Body of pancreas (tissue), 4 donors: ENCODE data around the gene FAM222B. TPM values are rescaled to one million over a fixed set of nuclear protein-coding genes. Genes with fewer than 3 reads are reported as not detected.

Experiments
- ATAC-seq: fragments of 150-250 bp; one replicate; pipeline ENCODE4 v1.9.1; 2016
- DNase-seq, 4 donors: peaks; one replicate each; pipeline ENCODE4 v3.0.0-alpha.2; 2019
- H3K27ac ChIP-seq, 4 donors: fragments of 200-600 bp; sonication (generic); 1 replicate in 3 of 4; 2 replicates in 1 of 4; pipeline versions ENCODE4 v1.5.1 to v1.6.1; 2016 to 2019; ENCODE audit warnings: mild to moderate bottlenecking in 1 of 4, mixed read lengths in 1 of 4, moderate library complexity in 1 of 4
- H3K27me3 ChIP-seq, 2 donors: fragments of 200-600 bp; sonication (generic); one replicate each; pipeline ENCODE4 v1.6.0; 2016; ENCODE audit warnings: mild to moderate bottlenecking in 1 of 2
- H3K36me3 ChIP-seq, 2 donors: fragments of 200-600 bp; sonication (generic); replicated peaks in 1 of 2; 2 replicates each; pipeline ENCODE4 v1.5.1; 2016; ENCODE audit warnings: low read depth in 2 of 2; ENCODE audit not compliant: insufficient read depth in 1 of 2
- H3K4me1 ChIP-seq: fragments of 200-600 bp; sonication (generic); one replicate; pipeline ENCODE4 v1.6.0; 2016
- H3K4me3 ChIP-seq, 2 donors: fragments of 200-600 bp; sonication (generic); 1 replicate in 1 of 2; 2 replicates in 1 of 2; pipeline ENCODE4 v1.5.1; 2016 to 2019
- H3K9me3 ChIP-seq, 3 donors: fragments of 200-600 bp; sonication (generic); 1 replicate in 2 of 3; 2 replicates in 1 of 3; pipeline ENCODE4 v1.5.1; 2016
- POLR2A ChIP-seq, 3 donors: fragments of 450-650 bp; IDR thresholded peaks; one replicate each; pipeline ENCODE4 v1.6.1; 2016; ENCODE audit warnings: antibody characterized with exemption in 3 of 3, mild to moderate bottlenecking in 2 of 3
- WGBS, 2 donors: methylation state at CpG; one replicate each; pipeline ENCODE4 v1.1.5; 2017; 5-methylcytosine and 5-hydroxymethylcytosine counted together
- intact Hi-C: fragments of 100-400 bp; cut with DNase I; formaldehyde crosslinking; loops from one replicate; pipeline ENCODE4 v1.15.1; 2023
- total RNA-seq, 2 donors: library from RNA; depleted of rRNA; stranded (reverse); fragments of >200 nt; gene quantifications; one replicate each; pipeline ENCODE4 v1.1.0, GENCODE V29; 2016
- TF ChIP-seq, protein P1 (sequence below), 7 experiments: fragments of 450-650 bp in 4 of 7; fragments of 200-600 bp in 3 of 7; sonication (generic) in 3 of 7; IDR thresholded peaks; one replicate each; pipeline ENCODE4 v1.5.1; 2016 to 2019; ENCODE audit warnings: antibody characterized with exemption in 7 of 7

FAM222B gene
- total RNA-seq, 2 donors from 2014 or later, result 9.9 to 15.3 TPM

GRCh38 chr17:28748852-28749515 is 93.6 kb downstream of the FAM222B start:
- 10 to 53% methylated on average over 4 to 18 of the region's 18 CpGs for WGBS, 2 donors
- peak in 1 of 3 donors; percentile 4 for TF ChIP-seq POLR2A (IDR thresholded peaks at IDR 0.05)
- TF ChIP-seq, protein P1, sequence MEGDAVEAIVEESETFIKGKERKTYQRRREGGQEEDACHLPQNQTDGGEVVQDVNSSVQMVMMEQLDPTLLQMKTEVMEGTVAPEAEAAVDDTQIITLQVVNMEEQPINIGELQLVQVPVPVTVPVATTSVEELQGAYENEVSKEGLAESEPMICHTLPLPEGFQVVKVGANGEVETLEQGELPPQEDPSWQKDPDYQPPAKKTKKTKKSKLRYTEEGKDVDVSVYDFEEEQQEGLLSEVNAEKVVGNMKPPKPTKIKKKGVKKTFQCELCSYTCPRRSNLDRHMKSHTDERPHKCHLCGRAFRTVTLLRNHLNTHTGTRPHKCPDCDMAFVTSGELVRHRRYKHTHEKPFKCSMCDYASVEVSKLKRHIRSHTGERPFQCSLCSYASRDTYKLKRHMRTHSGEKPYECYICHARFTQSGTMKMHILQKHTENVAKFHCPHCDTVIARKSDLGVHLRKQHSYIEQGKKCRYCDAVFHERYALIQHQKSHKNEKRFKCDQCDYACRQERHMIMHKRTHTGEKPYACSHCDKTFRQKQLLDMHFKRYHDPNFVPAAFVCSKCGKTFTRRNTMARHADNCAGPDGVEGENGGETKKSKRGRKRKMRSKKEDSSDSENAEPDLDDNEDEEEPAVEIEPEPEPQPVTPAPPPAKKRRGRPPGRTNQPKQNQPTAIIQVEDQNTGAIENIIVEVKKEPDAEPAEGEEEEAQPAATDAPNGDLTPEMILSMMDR (IDR thresholded peaks at IDR 0.05), result no peak
- intact Hi-C loops, result no loop called here
- Histone ChIP-seq H3K9me3 (no peaks in the 10 kb centered on the region), H3K27me3 (no peaks in the 10 kb centered on the region), H3K36me3 (peaks cover 0 to 7% of the 10 kb centered on the region in 2 donors), H3K4me3 (no peak overlapping the region), H3K27ac (peak overlapping the region in 3 of 4 donors; percentile 33 to 98 (median 94)), H3K4me1 (peaks cover 58% of the 10 kb centered on the region)
- DNase-seq (peak in 2 of 4 donors; percentile 41 to 52), ATAC-seq (no peak)

GRCh38 chr17:28747801-28748750 is 94.5 kb downstream of the FAM222B start:
- ATAC-seq (no peak), DNase-seq (peak in 2 of 4 donors; percentile 19 to 22)
- intact Hi-C loops, result no loop called here
- H3K36me3 ChIP-seq, result peaks cover 0 to 7% of the 10 kb centered on the region in 2 donors
- H3K27me3 ChIP-seq, result no peaks in the 10 kb centered on the region
- no peak for TF ChIP-seq POLR2A (IDR thresholded peaks at IDR 0.05)
- TF ChIP-seq, protein P1 (IDR thresholded peaks at IDR 0.05), result no peak
- H3K27ac ChIP-seq, result peak overlapping the region; percentile 93 to 98 (median 94)
- H3K9me3 ChIP-seq, result no peaks in the 10 kb centered on the region
- H3K4me3 ChIP-seq, result no peak overlapping the region
- WGBS, 2 donors, result 54 to 70% methylated on average over 9 to 18 of the region's 18 CpGs
- peaks cover 64% of the 10 kb centered on the region for H3K4me1 ChIP-seq

DNA sequence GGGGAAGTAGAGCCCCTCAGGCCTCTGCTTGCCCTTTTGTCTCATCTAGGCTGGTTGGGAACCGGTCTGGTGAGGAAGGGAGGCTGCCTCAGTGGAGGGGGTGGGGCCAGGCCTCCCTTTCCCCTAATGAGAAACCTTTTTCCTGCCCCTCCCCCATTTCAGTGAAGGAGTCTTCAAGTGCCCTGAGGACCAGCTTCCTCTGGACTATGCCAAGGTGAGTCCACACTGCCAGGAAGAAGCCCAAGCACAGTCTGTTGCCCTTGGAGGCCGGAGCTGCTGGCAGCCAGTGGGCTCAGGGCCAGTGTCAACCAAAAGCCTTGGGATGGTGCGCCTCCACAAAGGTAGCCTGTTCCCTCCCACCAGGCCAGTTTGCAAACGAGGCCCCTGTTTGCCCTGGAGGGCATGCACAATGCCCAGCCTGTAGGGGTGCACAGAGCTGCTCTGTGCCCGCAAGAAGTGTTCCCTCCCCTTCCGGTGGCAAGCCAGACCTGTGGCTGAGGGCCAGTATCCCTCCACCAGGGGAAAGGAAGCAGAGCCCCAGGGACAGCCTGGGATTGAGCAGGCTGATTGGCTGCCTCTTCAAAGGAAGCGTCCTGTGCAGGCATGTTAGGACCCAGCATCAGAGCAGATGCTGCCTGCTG is 95.4 kb downstream of the FAM222B start:
- H3K27ac ChIP-seq, result peak overlapping the region; percentile 93 to 98 (median 94)
- peaks cover 0 to 7% of the 10 kb centered on the region in 2 donors for H3K36me3 ChIP-seq
- no peaks in the 10 kb centered on the region for H3K9me3 ChIP-seq
- DNase-seq (peak; percentile 80 to 93 (median 92)), ATAC-seq (peak; percentile 41)
- H3K4me1 ChIP-seq, result peaks cover 71% of the 10 kb centered on the region
- intact Hi-C loops, result no loop called here
- H3K27me3 ChIP-seq, result no peaks in the 10 kb centered on the region
- peak; percentile 3 to 32 (median 20) for TF ChIP-seq POLR2A (IDR thresholded peaks at IDR 0.05)
- TF ChIP-seq, protein P1 (IDR thresholded peaks at IDR 0.05), result peak in 1 of 7 experiments; percentile 23
- H3K4me3 ChIP-seq, result no peak overlapping the region
- 13 to 17% methylated on average over 1 to 7 of the region's 7 CpGs for WGBS, 2 donors

GRCh38 chr17:28746611-28747050 is 96.0 kb downstream of the FAM222B start:
- peaks cover 0 to 7% of the 10 kb centered on the region in 2 donors for H3K36me3 ChIP-seq
- no peaks in the 10 kb centered on the region for H3K9me3 ChIP-seq
- H3K4me1 ChIP-seq, result peaks cover 71% of the 10 kb centered on the region
- intact Hi-C loops, result no loop called here
- no peaks in the 10 kb centered on the region for H3K27me3 ChIP-seq
- peak overlapping the region; percentile 93 to 98 (median 94) for H3K27ac ChIP-seq
- DNase-seq, result peak; percentile 83 to 93 (median 92)
- TF ChIP-seq POLR2A (IDR thresholded peaks at IDR 0.05), result no peak
- TF ChIP-seq, protein P1 (IDR thresholded peaks at IDR 0.05), result no peak
- 4 to 20% methylated on average over 1 to 5 of the region's 5 CpGs for WGBS, 2 donors
- peak; percentile 56 for ATAC-seq
- no peak overlapping the region for H3K4me3 ChIP-seq
